Placental epithelial cell (primary cell): ENCODE data around the gene RAB9B. TPM values are rescaled to one million over a fixed set of nuclear protein-coding genes. Genes with fewer than 3 reads are reported as not detected.

Source experiments
- small RNA-seq: library from RNA; depleted of rRNA; stranded (forward); fragments of <200 nt; gene quantifications from one replicate; pipeline ENCODE3, GENCODE V24; 2012
- total RNA-seq: library from RNA; depleted of rRNA; stranded (reverse); fragments of >200 nt; gene quantifications from 2 replicates; pipeline ENCODE4 v1.2.3, GENCODE V29; 2012

The RAB9B gene, protein sequence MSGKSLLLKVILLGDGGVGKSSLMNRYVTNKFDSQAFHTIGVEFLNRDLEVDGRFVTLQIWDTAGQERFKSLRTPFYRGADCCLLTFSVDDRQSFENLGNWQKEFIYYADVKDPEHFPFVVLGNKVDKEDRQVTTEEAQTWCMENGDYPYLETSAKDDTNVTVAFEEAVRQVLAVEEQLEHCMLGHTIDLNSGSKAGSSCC
- 0.39 and 0.54 TPM in 2 replicates for total RNA-seq

DNA sequence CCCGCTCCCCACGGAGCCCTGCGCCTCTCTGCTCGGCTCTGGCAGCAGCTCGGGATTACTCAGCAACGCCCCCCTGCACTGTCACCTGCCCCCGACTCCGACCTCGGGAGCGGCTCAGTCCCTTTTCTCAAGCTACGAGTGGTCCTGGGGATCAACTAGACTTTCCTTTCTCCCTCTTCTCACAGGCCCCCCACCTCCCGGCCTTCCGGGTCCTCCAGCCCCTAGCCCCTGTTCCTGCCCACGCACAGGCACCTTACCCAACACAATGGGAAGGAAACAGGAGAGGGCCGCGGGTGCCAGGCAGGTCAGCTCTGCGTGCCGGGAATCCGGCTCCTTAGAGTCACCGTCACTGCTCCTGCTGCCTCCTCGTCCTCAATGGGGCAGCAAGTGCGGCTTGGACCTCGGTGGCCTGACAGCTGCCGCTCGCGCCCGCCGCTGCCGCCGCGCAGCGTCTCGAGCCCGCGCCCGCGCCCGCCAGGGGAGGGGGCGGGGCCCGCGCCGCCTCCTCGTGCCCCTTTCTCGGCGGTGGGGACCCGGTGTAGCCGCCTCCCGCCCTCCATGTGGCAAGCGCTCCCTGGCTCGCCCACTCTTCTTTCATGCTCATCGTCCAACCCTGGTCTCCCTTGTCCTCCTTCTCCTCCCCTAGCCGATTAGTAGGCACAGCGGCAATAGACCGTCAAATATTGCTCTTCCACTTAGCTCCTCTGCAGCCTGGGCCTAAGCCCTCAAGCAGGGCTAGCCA, at the start of gene RAB9B:
RAB9B (minus strand) TSS at position 455 of the 742 bp plus-strand sequence. CDS start 6,473 bp downstream, outside the sequence.

DNA sequence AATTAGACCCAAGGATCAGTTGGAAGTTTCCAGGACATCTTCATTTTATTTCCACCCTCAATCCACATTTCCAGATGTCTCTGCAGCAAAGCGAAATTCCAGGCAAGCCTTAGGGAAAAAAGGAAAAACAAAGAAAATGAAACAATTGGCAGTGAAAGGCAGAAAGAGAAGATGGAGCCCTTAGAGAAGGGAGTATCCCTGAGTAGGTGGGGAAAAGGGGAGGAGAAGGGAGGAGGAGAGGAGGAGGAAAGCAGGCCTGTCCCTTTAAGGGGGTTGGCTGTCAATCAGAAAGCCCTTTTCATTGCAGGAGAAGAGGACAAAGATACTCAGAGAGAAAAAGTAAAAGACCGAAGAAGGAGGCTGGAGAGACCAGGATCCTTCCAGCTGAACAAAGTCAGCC, 55.5 kb downstream of the RAB9B start, which contains the start of gene PLP1:
PLP1 (plus strand) TSS at position 295 of the 400 bp plus-strand sequence. CDS start 156 bp downstream, outside the sequence.

Small RNA genes lying within 50 kb of the gene (small RNA-seq; reads per million reads assigned to genes)
- gene RNA5SP511 = not detected

Other genes with a start within 250 kb of the RAB9B start
- gene TCEAL4, start 246.7 kb downstream of the RAB9B start, total RNA-seq = 63.4 and 352 TPM in 2 replicates
- gene TCEAL3, start 224.3 kb downstream of the RAB9B start, total RNA-seq = 15.2 and 45.9 TPM in 2 replicates
- gene TCEAL1, start 203.3 kb downstream of the RAB9B start, total RNA-seq = 58.9 and 102 TPM in 2 replicates
- 1,387 and 1,919 TPM in 2 replicates for gene MORF4L2, start 145.6 kb downstream of the RAB9B start, total RNA-seq
- gene TMEM31, start 121.3 kb downstream of the RAB9B start, total RNA-seq = 0.39 TPM in 1 of 2 replicates, not detected in the other
- 1.2 TPM in 1 of 2 replicates, not detected in the other for gene PLP1, start 55.4 kb downstream of the RAB9B start, total RNA-seq
- gene TMSB15B, start 130.4 kb upstream of the RAB9B start, total RNA-seq = 7.9 and 9.3 TPM in 2 replicates
- gene H2BW1, start 181.5 kb upstream of the RAB9B start, total RNA-seq = not detected in 2 replicates
- gene H2BW2, start 207.7 kb upstream of the RAB9B start, total RNA-seq = not detected in 2 replicates
- 2.8 and 7.9 TPM in 2 replicates for gene TMSB15C, start 244.0 kb upstream of the RAB9B start, total RNA-seq